NCI-H526 treated with DMSO at 0.1 percent for 48 hours (cell line): ENCODE results near the gene KBTBD13.
"Not testable (repeated sequence)": the region's sequence is repeated elsewhere in the genome, so short reads cannot be mapped to it uniquely, and the experiment has no call there.

Source experiments
- DNase-seq: peaks from one replicate; lab custom pipeline; 2025; lab: John Stamatoyannopoulos, UW

Gene KBTBD13

GRCh38 chr15:65069779-65070546 is 6.6 kb upstream of the KBTBD13 start:
- DNase-seq = no peak

GRCh38 chr15:65071381-65071811 is 5.2 kb upstream of the KBTBD13 start:
- DNase-seq = no peak

GRCh38 chr15:65072027-65072426 is 4.5 kb upstream of the KBTBD13 start:
- no peak for DNase-seq

- DNase-seq = no peak
Observed at GRCh38 chr15:65072617-65073016, 3.9 kb upstream of the KBTBD13 start.

GRCh38 chr15:65074946-65075345 is 1.6 kb upstream of the KBTBD13 start:
- DNase-seq = not testable (repeated sequence)

- DNase-seq = not testable (repeated sequence)
Observed at GRCh38 chr15:65075607-65076395, 745 bp upstream of the KBTBD13 start.

GRCh38 chr15:65077291-65077980 is 890 bp downstream of the KBTBD13 start:
- no peak for DNase-seq

- no peak for DNase-seq
Observed at GRCh38 chr15:65077981-65078352, 1.4 kb downstream of the KBTBD13 start.

GRCh38 chr15:65079580-65079979 is 3.0 kb downstream of the KBTBD13 start:
- DNase-seq = no peak

GRCh38 chr15:65081270-65081669 is 4.7 kb downstream of the KBTBD13 start:
- DNase-seq = no peak

GRCh38 chr15:65081758-65082157 is 5.2 kb downstream of the KBTBD13 start:
- no peak for DNase-seq

- DNase-seq = no peak
Observed at GRCh38 chr15:65082303-65082953, 5.9 kb downstream of the KBTBD13 start.

GRCh38 chr15:65083262-65083701 is 6.7 kb downstream of the KBTBD13 start:
- no peak for DNase-seq

GRCh38 chr15:65084500-65085206 is 8.1 kb downstream of the KBTBD13 start:
- no peak for DNase-seq

GRCh38 chr15:65085207-65085753 is 8.7 kb downstream of the KBTBD13 start:
- no peak for DNase-seq

GRCh38 chr15:65085990-65086679 is 9.6 kb downstream of the KBTBD13 start:
- no peak for DNase-seq

GRCh38 chr15:65086680-65087111 is 10.2 kb downstream of the KBTBD13 start:
- DNase-seq = no peak

GRCh38 chr15:65087411-65087810 is 10.9 kb downstream of the KBTBD13 start:
- no peak for DNase-seq

GRCh38 chr15:65087873-65088642 is 11.5 kb downstream of the KBTBD13 start:
- no peak for DNase-seq

- no peak for DNase-seq
Observed at GRCh38 chr15:65088643-65089021, 12.1 kb downstream of the KBTBD13 start.
